ENCODE data around the gene ATP10A. TPM values are rescaled to one million over a fixed set of nuclear protein-coding genes. Genes with fewer than 3 reads are reported as not detected.

ATP10A gene
- polyA plus RNA-seq, 1 experiment, result 3.5 TPM

DNA sequence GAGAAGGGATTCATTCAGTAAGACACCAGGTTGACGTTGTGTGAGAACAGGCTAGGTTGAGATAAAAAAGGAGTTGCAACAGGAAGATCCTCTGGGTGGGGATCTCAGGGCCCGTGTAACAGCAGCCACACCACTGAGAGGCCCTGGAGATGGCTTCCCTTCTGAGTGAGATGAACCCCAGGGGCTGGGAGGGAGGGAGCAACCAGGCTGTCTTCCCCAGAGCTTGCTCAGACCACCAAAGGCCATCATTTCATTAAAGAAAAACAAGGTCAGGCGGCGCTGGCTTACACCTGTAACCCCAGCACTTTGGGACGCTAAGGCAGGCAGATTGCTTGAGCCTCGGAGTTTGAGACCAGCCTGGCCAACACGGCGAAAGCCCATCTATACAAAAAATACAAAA, 187.7 kb downstream of the ATP10A start:
- H3K4me3 ChIP-seq (ENCODE audit: low read depth, low read length), result no peak overlapping the region
- no peak overlapping the region for H3K27ac ChIP-seq (ENCODE audit: low read depth, low read length)
- CTCF ChIA-PET, result no interaction called here
- H3K9me3 ChIP-seq (ENCODE audit: control insufficient read depth, insufficient read depth, low read length), result no peaks in the 10 kb centered on the region; the same call in 1 of the 2 replicates
- POLR2A ChIA-PET, result no interaction called here
- DNase-seq (ENCODE audit: low read depth, low spot score), result no peak
- TF ChIP-seq, protein P1, sequence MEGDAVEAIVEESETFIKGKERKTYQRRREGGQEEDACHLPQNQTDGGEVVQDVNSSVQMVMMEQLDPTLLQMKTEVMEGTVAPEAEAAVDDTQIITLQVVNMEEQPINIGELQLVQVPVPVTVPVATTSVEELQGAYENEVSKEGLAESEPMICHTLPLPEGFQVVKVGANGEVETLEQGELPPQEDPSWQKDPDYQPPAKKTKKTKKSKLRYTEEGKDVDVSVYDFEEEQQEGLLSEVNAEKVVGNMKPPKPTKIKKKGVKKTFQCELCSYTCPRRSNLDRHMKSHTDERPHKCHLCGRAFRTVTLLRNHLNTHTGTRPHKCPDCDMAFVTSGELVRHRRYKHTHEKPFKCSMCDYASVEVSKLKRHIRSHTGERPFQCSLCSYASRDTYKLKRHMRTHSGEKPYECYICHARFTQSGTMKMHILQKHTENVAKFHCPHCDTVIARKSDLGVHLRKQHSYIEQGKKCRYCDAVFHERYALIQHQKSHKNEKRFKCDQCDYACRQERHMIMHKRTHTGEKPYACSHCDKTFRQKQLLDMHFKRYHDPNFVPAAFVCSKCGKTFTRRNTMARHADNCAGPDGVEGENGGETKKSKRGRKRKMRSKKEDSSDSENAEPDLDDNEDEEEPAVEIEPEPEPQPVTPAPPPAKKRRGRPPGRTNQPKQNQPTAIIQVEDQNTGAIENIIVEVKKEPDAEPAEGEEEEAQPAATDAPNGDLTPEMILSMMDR (IDR thresholded peaks at IDR 0.05; ENCODE audit: low read depth, low read length), result no peak
- H3K27me3 ChIP-seq (ENCODE audit: control insufficient read depth, insufficient read depth, low read length), result no peaks in the 10 kb centered on the region

DNA sequence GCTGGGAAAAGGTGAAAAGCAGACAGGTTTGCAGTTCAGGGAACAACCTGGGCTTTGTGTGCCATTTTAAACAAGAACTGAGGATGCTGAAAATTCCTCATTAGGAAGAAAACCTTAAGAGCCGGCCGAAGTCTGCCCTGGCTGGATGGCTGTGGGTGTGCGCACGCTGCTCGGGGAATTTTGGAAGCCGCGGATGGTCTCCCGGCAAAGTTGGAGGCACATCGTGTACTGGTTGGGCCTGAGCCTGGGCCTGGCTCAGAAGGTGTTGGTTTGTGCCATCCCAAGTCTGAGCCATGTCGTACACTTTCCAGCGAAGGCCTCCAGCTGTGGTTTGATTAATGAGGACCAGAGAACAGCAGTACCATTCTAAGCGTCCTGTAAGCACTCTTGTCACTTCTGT, 188.2 kb downstream of the ATP10A start:
- CTCF ChIA-PET, result no interaction called here
- TF ChIP-seq, protein P1 (IDR thresholded peaks at IDR 0.05; ENCODE audit: low read depth, low read length), result no peak
- POLR2A ChIA-PET, result no interaction called here

DNA sequence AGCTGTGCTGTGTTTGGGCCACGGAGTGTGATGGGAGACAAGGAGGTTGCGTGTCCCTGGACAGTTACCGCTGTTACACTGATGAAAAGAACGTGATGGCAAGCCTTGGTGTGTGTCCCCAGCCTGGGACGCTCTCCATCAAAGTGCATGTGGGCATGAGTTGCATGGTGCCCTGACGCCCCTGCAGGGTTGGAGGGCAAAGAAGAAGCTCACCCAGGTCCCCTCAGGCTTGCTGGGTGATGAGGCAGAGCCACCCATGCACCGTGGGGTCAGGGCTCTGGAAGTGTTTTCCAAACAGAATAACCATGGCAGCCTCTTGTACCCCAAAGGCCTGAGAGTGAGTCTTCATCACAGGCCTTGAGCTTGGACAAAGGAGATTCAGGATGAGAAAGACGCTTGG, 189.2 kb downstream of the ATP10A start:
- Histone ChIP-seq H3K27ac (ENCODE audit: low read depth, low read length) (no peak overlapping the region), H3K9me3 (ENCODE audit: control insufficient read depth, insufficient read depth, low read length) (no peaks in the 10 kb centered on the region; the same call in 1 of the 2 replicates), H3K4me3 (ENCODE audit: low read depth, low read length) (no peak overlapping the region), H3K27me3 (ENCODE audit: control insufficient read depth, insufficient read depth, low read length) (peaks cover 2% of the 10 kb centered on the region)
- DNase-seq (ENCODE audit: low read depth, low spot score), result no peak
- ChIA-PET CTCF (no interaction called here), POLR2A (no interaction called here)
- TF ChIP-seq, protein P1 (IDR thresholded peaks at IDR 0.05; ENCODE audit: low read depth, low read length), result no peak

More for the DNA sequence above, 188.2 kb downstream of the ATP10A start:
- Histone ChIP-seq H3K27ac (ENCODE audit: low read depth, low read length) (no peak overlapping the region), H3K4me3 (ENCODE audit: low read depth, low read length) (no peak overlapping the region), H3K27me3 (ENCODE audit: control insufficient read depth, insufficient read depth, low read length) (no peaks in the 10 kb centered on the region), H3K9me3 (ENCODE audit: control insufficient read depth, insufficient read depth, low read length) (no peaks in the 10 kb centered on the region; the same call in 1 of the 2 replicates)
- DNase-seq (ENCODE audit: low read depth, low spot score), result no peak

DNA sequence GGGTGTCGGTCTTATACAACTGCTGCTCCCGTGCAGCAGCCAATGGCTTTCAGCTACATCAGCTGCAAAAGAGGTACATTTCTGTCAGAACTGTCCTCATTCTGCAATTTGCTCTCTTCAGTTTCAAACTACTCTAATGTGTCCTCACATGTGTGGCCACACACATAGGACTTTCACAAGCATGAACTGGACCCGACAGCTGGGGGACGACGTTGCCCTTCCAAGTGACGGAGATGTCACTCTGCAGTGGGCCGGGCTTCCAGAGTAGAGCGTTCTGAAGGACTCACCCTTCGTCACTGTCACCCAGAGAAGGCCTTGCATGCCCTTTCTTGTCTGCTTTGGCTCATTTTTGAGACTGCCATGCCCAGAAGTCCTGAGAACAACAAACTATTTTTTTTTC, 189.8 kb downstream of the ATP10A start:
- Histone ChIP-seq H3K4me3 (ENCODE audit: low read depth, low read length) (no peak overlapping the region), H3K9me3 (ENCODE audit: control insufficient read depth, insufficient read depth, low read length) (no peaks in the 10 kb centered on the region; the same call in 1 of the 2 replicates), H3K27ac (ENCODE audit: low read depth, low read length) (no peak overlapping the region), H3K27me3 (ENCODE audit: control insufficient read depth, insufficient read depth, low read length) (peaks cover 4% of the 10 kb centered on the region)
- POLR2A ChIA-PET, result no interaction called here
- CTCF ChIA-PET, result no interaction called here
- DNase-seq (ENCODE audit: low read depth, low spot score), result no peak
- TF ChIP-seq, protein P1 (IDR thresholded peaks at IDR 0.05; ENCODE audit: low read depth, low read length), result no peak

DNA sequence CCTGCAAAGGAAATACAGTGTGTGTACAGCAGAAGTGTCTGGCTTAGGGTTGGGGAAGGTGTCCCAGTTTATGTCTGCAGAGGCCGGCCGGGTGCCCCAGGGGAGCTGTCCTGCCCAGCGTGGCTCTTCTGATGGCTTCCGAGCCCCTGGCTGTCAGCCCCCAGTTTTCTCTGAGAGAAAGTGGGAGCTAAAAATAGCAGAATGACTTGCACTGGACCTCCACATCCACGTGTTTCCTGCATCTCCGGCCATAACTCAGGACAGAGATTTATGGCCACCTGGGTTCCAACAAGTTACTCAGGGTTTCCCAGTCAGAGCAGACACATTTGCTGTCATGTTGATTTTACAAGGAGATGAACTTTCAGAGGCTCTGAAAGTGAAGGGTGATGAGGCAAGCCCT, 192.0 kb downstream of the ATP10A start:
- TF ChIP-seq, protein P1 (IDR thresholded peaks at IDR 0.05; ENCODE audit: low read depth, low read length), result no peak
- Histone ChIP-seq H3K4me3 (ENCODE audit: low read depth, low read length) (no peak overlapping the region), H3K27me3 (ENCODE audit: control insufficient read depth, insufficient read depth, low read length) (peaks cover 4% of the 10 kb centered on the region), H3K27ac (ENCODE audit: low read depth, low read length) (no peak overlapping the region), H3K9me3 (ENCODE audit: control insufficient read depth, insufficient read depth, low read length) (no peaks in the 10 kb centered on the region; the same call in 1 of the 2 replicates)
- POLR2A ChIA-PET, result no interaction called here
- no peak for DNase-seq (ENCODE audit: low read depth, low spot score)
- CTCF ChIA-PET, result interaction anchor here (0.8 to 1.7 kb wide), 3 partner anchors 21 to 162 kb away, joined by 3 to 5 read pairs (median 3); no protein-coding TSS in a partner anchor

Data from AG04450 (cell line).